Inflammatory macrophage treated with lipopolysaccharide for 1 hour (primary cell): ENCODE results near the gene TMEM52B.
"Not testable (repeated sequence)": the region's sequence is repeated elsewhere in the genome, so short reads cannot be mapped to it uniquely, and the experiment has no call there.

Experiments
- DNase-seq, 2 donors: peaks; one replicate each; pipeline ENCODE4 v3.0.0-alpha.2; 2020 to 2022

The TMEM52B gene

DNA sequence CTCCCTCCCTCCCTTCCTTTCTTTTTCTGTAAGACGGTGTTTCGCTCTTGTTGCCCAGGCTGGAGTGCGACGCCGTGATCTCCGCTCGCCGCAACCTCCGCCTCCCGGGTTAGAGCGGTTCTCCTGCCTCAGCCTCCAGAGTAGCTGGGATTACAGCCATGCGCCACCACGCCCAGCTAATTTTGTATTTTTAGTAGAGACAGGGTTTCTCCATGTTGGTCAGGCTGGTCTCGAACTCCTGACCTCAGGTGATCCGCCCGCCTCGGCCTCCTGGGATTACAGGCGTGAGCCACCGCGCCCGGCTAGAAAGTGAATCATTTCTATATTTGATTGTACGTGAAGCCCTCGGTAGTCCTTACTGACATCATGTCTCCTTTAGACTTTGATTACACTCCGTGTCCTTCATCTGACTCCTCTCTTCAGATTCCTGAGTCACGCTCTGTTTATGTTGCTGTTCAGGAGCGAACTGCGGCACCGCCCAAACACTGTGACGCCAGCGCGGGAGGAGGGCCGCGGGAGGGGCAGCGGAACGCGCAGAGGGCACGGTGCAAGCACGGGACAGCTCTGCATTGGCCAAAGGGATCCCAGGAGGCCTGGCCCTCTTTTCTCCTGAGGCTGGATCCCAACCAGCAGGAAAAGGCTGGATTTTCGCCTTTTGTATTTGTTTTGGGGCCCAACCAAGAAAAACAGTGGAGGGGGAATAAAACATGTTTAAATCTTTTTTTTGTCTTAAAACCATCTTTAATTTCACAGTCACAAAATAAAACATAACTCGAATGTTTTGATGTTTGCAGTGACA, 33.3 kb downstream of the TMEM52B start:
- DNase-seq: peak; percentile 98

GRCh38 chr12:10212739-10213131, 33.9 kb downstream of the TMEM52B start, which contains the start of gene GABARAPL1:
TSS of gene GABARAPL1 (plus strand) at chr12:10212877. CDS start at chr12:10213130, 253 bp downstream.
- peak; percentile 74 to 89 for DNase-seq

GRCh38 chr12:10213168-10214135, 34.6 kb downstream of the TMEM52B start:
- peak; percentile 93 to 98 for DNase-seq

GRCh38 chr12:10214136-10214894, 35.5 kb downstream of the TMEM52B start:
- peak; percentile 8 to 29 for DNase-seq

- peak; percentile 28 to 35 for DNase-seq
Observed at GRCh38 chr12:10214895-10215267, 36.0 kb downstream of the TMEM52B start.

GRCh38 chr12:10215436-10215835, 36.6 kb downstream of the TMEM52B start:
- no peak for DNase-seq

- DNase-seq: not testable (repeated sequence)
Observed at GRCh38 chr12:10215946-10216345, 37.1 kb downstream of the TMEM52B start.

GRCh38 chr12:10218021-10218420, 39.2 kb downstream of the TMEM52B start:
- DNase-seq: peak; percentile 27 to 55

DNA sequence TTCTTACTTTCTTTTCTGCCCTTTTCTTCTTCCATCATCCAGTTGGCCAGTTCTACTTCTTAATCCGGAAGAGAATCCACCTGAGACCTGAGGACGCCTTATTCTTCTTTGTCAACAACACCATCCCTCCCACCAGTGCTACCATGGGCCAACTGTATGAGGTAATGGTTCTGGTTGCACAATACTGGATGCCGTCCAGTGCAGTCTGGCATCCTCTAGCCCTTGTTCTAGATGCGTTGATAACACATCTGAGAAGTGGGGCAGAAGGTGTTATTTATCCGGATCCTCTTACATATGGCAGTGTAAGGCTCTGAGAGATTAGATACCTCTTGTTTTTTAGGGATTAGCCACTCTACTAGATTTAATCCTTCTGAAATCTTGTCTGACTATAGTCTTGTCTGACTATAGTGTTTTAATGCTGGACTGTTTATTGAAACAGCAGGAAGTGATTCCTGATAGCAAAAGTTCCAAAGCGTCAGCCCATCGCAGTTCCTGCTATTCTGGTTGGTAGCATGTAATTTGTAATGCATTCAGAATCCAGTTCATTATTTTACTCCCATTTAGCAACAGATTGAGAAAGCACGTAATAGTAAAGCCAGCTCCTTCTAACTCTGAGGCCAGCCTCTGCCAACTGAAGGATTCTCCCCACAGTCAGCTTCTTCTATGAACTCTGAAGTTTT, 41.7 kb downstream of the TMEM52B start:
- DNase-seq: no peak

- no peak for DNase-seq
Observed at GRCh38 chr12:10221846-10222245, 43.0 kb downstream of the TMEM52B start.

DNA sequence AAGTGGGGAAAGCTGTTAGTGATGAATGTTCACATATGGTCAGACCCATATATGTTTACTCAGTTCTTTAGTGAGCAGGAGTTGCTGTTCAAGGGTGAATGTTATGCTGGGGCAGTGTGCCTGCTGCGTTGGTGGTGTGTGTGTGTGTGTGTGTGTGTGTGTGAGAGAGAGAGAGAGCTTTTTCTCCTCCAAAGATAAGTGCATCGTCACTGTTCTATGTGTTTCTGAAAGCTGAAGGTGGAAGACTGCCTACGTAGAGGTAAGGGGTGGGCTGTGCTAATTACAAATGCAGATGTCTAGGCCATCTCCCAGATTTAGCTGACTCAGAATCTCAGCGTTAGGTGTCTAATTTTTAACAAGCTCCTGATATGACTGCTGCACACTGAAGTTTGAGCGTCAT, 44.4 kb downstream of the TMEM52B start:
- no peak for DNase-seq

- not testable (repeated sequence) for DNase-seq
Observed at GRCh38 chr12:10225426-10225825, 46.6 kb downstream of the TMEM52B start.

- DNase-seq: no peak
Observed at GRCh38 chr12:10226086-10226485, 47.3 kb downstream of the TMEM52B start.

DNA sequence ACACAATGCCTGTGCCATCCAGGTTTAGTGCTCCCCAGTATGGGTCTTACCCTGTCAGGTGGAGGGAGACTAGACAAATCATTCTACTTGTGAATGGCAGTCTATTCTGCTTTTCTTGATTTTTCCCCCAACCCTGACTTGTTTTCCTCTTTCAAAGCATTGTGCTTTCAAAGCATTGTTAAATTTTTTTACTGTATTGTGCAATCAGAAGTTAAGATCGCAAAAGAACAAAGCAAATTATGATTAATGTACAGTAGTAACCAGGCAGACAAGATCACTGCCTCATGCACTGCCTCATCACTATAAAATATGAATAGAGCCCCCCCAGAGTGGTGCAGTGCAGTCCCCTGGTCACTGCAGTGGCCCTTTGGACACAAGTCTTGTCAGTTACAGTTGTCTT, 47.9 kb downstream of the TMEM52B start:
- no peak for DNase-seq

DNA sequence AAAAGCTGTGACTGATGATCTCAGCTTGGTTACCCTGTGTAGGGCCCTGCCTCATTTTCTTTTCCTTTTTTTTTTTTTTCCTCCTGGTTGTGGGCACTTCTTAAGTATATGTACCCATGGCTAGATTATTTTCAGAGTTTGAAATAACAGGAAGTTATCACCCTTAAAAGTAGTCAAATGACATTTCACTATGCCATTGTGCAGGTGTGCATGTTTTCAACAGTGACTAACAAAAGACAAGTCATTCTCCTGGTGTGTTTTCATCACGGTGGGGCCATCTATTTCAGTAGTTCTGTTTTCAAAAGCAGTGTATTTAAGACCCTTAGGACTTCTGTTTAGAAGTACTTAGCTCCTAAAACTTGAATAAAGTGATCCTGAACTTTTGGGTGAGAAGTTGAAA, 48.8 kb downstream of the TMEM52B start:
- DNase-seq: no peak

GRCh38 chr12:10234562-10234961, 55.7 kb downstream of the TMEM52B start:
- DNase-seq: no peak

DNA sequence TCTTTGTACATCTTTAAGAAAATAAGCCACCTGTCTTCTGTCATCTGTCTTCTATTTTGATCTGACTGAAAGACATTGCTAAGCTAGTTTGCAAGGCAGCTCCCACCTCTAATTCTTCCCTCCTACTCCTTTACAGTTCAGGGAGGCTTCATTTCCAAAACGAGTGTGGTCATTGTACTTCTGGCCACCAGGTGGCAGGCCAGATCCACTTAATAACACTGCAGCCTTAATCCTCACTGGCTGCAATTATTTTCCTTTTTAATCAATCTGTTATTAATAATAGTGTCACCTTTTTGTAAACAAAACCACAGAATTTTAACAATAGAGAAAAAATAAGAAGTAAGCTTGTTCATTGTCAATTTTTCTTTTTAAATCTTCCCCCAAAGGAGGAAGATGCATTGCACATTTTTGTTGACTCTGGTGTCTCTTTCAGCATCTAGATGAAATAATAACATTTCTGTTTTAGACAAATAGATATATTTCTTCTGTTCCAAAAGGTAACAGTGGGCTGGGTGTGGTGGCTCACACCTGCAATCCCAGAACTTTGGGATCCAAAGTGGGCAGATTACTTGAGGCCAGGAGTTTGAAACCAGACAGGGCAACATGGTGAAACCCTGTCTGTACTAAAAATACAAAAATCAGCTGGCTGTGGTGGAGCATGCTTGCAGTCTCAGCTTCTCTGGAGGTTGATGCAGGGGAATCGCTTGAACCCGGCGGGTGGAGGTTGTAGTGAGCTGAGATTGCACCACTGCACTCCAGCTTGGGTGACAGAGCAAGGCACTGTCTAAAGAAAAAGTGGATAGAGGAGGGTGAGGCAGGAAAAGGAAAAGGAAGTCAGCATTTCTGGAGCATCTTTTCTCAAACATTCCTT, 57.2 kb downstream of the TMEM52B start:
- DNase-seq: peak; percentile 22 to 73

DNA sequence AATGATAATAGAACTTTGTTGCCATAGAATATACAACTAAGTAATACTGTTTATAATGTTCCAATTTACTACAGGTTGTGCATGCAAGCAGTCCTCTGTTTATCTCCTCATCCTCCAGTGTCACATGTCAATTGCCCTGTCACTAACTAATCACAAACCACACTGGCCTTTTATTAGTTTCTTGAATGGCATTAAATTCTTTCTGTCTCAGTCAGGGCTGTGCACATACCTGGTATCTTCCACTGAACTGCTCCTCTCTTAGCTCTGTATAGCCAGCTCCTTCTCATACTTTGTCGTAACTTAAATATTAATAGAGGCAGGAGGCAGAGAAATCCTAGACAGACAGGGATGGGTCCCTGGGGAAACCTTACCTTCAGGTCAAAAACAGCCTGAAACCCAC, 57.9 kb downstream of the TMEM52B start:
- DNase-seq: no peak

- DNase-seq: no peak
Observed at GRCh38 chr12:10238526-10238925, 59.7 kb downstream of the TMEM52B start.

- no peak for DNase-seq
Observed at GRCh38 chr12:10241290-10241689, 62.5 kb downstream of the TMEM52B start.
